Coronary artery (tissue), 2 donors: ENCODE data around the gene CABLES1.

ENCODE experiments used
- DNase-seq: peaks from one replicate; pipeline ENCODE4 v3.0.0-alpha.2; 2017; ENCODE audit warnings: low spot score
- H3K27ac ChIP-seq, 2 donors: fragments of 200-600 bp; sonication (generic); one replicate each; pipeline ENCODE4 v1.5.1; 2016 to 2019
- H3K4me3 ChIP-seq: fragments of 200-600 bp; sonication (generic); 2 replicates; pipeline ENCODE4 v1.5.1; 2016; ENCODE audit warnings: mild to moderate bottlenecking, moderate library complexity
- TF ChIP-seq, protein P1 (sequence below): fragments of 200-600 bp; sonication (generic); IDR thresholded peaks from one replicate; pipeline ENCODE4 v1.5.1; 2019; ENCODE audit warnings: antibody characterized with exemption

The CABLES1 gene

DNA sequence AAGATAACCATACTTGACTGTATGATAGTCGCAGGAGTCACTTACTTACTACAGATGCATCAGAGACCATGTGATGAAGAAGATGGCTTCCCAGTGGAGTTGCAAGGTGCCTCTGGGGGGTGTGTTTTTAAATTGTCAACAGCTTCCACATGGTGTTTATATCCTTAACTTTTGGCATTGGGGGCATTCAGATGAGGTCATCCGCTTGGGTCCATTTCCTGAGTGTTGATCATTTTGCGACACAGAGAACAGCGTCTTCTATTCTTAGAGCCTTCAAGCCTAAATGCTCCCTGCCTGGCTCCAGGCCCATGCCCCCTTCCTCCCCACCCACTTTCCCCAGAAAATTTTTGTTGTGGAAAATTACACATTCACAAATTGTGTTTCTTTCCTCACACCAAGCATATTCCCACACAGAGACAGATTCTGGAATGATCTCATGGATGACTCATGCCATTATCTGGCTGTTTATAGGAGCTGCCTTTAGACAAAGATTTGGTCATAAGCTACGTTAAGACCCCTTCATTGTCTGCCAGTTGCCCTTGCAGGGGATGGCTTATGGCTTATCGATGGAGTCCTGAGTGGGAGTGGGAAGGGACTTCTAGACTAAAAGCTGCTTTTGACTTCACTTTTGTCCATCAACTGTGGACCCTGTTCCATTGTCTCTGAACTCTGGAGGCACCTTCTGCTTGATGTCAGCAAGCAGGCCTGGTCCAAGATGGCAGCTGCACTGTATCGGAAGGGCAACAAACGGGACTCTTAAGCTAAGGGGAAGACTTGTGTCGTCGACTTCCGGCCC, 91.8 kb downstream of the CABLES1 start:
- TF ChIP-seq, protein P1, sequence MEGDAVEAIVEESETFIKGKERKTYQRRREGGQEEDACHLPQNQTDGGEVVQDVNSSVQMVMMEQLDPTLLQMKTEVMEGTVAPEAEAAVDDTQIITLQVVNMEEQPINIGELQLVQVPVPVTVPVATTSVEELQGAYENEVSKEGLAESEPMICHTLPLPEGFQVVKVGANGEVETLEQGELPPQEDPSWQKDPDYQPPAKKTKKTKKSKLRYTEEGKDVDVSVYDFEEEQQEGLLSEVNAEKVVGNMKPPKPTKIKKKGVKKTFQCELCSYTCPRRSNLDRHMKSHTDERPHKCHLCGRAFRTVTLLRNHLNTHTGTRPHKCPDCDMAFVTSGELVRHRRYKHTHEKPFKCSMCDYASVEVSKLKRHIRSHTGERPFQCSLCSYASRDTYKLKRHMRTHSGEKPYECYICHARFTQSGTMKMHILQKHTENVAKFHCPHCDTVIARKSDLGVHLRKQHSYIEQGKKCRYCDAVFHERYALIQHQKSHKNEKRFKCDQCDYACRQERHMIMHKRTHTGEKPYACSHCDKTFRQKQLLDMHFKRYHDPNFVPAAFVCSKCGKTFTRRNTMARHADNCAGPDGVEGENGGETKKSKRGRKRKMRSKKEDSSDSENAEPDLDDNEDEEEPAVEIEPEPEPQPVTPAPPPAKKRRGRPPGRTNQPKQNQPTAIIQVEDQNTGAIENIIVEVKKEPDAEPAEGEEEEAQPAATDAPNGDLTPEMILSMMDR: no peak
- Histone ChIP-seq H3K4me3 (no peak overlapping the region), H3K27ac (peak overlapping the region; percentile 91 to 96)
- no peak for DNase-seq

DNA sequence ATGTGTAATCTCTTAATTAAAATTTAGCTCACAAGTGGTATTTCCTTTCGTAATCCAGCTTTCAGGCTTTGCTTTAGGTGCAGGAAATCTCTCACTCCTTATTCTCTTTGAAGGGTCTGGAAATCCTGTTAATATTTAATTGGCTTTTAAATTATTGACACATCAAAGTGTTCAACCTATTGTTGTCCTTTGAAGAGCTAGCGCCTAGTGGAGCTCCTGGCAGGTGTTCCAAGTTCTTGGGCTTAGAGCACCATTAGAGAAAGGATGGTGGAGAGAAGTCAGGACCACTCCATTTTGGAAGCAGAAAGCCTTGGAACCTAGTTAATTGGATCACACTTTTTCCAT, 92.4 kb downstream of the CABLES1 start:
- TF ChIP-seq, protein P1: no peak
- no peak for DNase-seq
- Histone ChIP-seq H3K4me3 (no peak overlapping the region), H3K27ac (peak overlapping the region; percentile 91 to 96)

DNA sequence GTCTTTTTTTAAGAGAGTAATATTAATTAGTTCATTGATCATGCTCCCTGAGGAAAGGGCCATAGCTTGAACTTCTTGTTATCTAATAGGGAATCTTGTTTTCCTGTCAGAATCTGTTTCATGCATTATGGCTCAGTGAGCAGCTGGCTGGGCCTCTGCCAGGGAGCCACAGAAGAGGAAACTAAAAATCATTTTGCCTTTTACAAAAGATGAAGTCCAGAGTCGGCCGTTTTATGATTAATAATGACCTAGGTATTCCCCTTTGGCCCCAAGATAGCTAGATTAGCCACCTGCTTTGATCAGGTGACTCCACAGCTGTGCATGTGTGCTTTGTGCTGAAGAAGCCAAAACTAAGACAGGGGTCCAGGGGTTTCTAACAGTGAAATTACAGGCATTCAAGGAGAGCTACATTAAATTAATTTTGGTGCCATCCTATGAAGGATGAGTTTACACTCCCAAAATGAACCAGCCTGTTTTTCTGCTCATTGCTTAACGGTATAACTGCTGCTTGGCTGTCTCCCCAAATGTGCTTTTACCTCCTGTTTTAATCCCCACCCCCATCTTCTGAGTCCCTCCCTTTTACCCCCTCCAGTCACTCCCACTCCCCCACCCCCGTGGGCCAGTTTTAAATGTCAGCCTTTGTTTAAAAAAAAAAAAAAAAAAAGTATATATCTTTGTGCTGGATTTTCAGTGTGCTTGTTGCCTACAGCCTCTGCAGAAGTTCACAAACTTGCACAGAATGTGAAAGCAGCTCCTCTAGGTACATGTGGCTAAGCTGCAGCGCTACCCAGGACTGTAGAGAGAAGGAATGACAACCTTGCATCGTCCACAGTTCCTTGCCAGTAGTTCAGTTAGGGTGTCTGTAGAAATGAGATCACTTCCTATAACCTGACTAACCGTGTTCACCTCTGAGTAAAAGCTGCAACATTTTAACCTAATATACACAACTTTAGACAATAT, 93.1 kb downstream of the CABLES1 start:
- DNase-seq: no peak
- TF ChIP-seq, protein P1: no peak
- Histone ChIP-seq H3K4me3 (no peak overlapping the region), H3K27ac (peak overlapping the region; percentile 91 to 96)

DNA sequence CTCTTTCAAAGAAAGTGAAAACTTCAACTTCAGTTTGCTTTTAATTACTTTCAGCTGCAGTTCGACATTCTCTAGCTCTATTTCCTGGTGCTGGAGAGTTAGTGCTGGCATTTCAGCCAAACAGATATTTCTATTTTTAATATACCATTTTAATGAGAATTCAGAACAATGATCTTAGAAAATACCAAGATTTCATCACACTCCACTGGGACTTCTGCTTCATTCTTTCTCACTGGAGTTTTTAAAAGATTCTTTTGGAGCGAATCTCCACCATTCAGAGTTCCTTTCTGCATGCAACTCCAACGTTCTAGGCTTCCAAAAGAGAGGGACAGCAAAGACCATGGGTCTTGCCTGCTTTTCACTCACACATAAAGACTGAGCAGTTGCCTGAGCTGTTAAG, 94.2 kb downstream of the CABLES1 start:
- no peak overlapping the region for H3K4me3 ChIP-seq
- peak overlapping the region; percentile 64 to 96 for H3K27ac ChIP-seq
- TF ChIP-seq, protein P1: no peak
- no peak for DNase-seq

DNA sequence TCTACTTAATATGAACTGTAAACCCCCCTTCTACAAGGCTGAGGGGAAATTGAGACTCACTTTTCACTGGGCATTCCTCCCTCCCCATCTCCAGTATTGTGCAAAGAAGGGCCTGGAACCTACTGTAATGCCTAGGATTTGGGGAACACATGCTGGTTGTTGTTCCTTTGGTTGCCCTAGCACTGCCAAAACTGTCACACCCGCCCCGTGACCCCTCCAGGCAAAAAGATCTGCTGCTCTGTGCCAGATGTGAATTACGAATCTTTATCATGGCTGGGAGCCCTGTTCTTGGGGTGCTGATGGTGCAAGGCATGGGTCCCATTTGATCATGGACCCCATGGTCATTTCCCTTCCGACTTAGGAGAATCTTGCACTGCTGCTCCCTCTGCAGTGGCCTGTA, 95.4 kb downstream of the CABLES1 start:
- Histone ChIP-seq H3K27ac (peak overlapping the region; percentile 85 to 96), H3K4me3 (no peak overlapping the region)
- DNase-seq: peak; percentile 79
- TF ChIP-seq, protein P1: no peak

DNA sequence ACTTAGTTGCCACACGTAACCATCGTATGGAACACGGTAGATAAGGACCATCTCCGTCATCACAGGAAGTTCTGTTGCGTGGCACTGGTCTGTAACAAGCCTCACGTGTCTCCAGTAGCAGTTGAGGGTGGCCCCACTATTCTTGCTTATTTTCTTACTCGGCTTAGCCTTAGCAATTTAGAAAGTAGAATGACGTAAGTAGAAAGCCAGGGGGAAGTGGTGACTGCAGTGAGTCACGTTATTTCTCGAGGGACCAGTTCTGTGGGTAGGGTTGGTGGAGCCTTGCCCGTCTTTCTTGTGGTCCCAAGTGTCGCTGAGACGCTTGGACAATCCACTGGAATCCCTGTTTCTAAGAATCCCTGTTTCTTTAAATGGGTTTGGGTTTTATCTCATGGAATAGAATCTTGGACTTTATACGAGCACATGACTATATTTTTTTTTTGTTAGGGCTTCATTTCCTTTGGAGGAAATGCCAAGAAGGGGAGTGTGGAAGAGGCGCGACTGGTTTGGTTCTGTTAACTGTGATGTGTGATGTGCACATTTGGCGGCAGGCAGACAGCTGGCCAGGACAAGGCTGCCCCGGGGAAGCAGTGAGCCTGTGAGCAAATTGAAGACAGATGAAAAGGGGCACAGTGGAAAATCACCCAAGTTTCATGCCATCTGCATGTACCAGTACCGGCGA, 96.2 kb downstream of the CABLES1 start:
- TF ChIP-seq, protein P1: no peak
- H3K27ac ChIP-seq: peak overlapping the region; percentile 85 to 96
- DNase-seq: peak; percentile 95
- H3K4me3 ChIP-seq: peak overlapping the region; percentile 10
